Trophoblast cell (in vitro differentiated cells and primary cell): ENCODE data around the gene NINJ2.

ENCODE experiments used
- DNase-seq, 2 donors: peaks; one replicate each; pipeline ENCODE4 v3.0.0-alpha.2; 2016
- H2AFZ ChIP-seq: 2 replicates; pipeline ENCODE4 v1.6.1; 2013; ENCODE audit warnings: low read length, moderate library complexity, mild to moderate bottlenecking; ENCODE audit not compliant: insufficient read depth, poor library complexity
- H2AK5ac ChIP-seq: 2 replicates; pipeline ENCODE4 v1.6.1; 2013; ENCODE audit warnings: mild to moderate bottlenecking, low read length
- H2BK120ac ChIP-seq: 2 replicates; pipeline ENCODE4 v1.6.1; 2013; ENCODE audit warnings: low read length, mild to moderate bottlenecking, moderate library complexity; ENCODE audit not compliant: insufficient read depth, poor library complexity
- H2BK12ac ChIP-seq: 2 replicates; pipeline ENCODE4 v1.6.1; 2013; ENCODE audit warnings: mild to moderate bottlenecking, low read length, moderate library complexity
- H2BK5ac ChIP-seq: 2 replicates; pipeline ENCODE4 v1.6.1; 2013; ENCODE audit warnings: low read length, low read depth, moderate library complexity, mild to moderate bottlenecking; ENCODE audit not compliant: poor library complexity
- H3K14ac ChIP-seq: 2 replicates; pipeline ENCODE4 v1.6.1; 2013; ENCODE audit warnings: mild to moderate bottlenecking, low read length
- H3K18ac ChIP-seq: 2 replicates; pipeline ENCODE4 v1.6.1; 2013; ENCODE audit warnings: mild to moderate bottlenecking, low read length
- H3K23ac ChIP-seq: 2 replicates; pipeline ENCODE4 v1.6.1; 2013; ENCODE audit warnings: low read length
- H3K27ac ChIP-seq: 2 replicates; pipeline ENCODE4 v1.5.1; 2013; ENCODE audit warnings: low read depth, mild to moderate bottlenecking, inconsistent platforms, low read length, moderate library complexity
- H3K27me3 ChIP-seq: 2 replicates; pipeline ENCODE4 v1.6.1; 2013; ENCODE audit warnings: inconsistent platforms, mild to moderate bottlenecking, low read length, moderate library complexity; ENCODE audit not compliant: insufficient read depth
- H3K36me3 ChIP-seq, 2 experiments: 1 replicate in 1 of 2; 2 replicates in 1 of 2; pipeline ENCODE4 v1.6.1; 2013; ENCODE audit warnings: low read length in 2 of 2, mild to moderate bottlenecking in 2 of 2, moderate library complexity in 1 of 2; ENCODE audit not compliant: insufficient read depth in 2 of 2, control insufficient read depth in 1 of 2
- H3K4ac ChIP-seq: 2 replicates; pipeline ENCODE4 v1.6.1; 2013; ENCODE audit warnings: low read depth, mild to moderate bottlenecking, low read length, moderate library complexity
- H3K4me1 ChIP-seq, 2 experiments: 1 replicate in 1 of 2; 2 replicates in 1 of 2; pipeline ENCODE4 v1.6.1; 2013; ENCODE audit warnings: low read length in 2 of 2, mild to moderate bottlenecking in 2 of 2, moderate library complexity in 1 of 2; ENCODE audit not compliant: insufficient read depth in 2 of 2, control insufficient read depth in 1 of 2
- H3K4me2 ChIP-seq: 2 replicates; pipeline ENCODE4 v1.6.1; 2013; ENCODE audit warnings: inconsistent platforms, mild to moderate bottlenecking, low read length, moderate library complexity
- H3K4me3 ChIP-seq: 2 replicates; pipeline ENCODE4 v1.5.1; 2013; ENCODE audit warnings: mild to moderate bottlenecking, low read depth, low read length, inconsistent platforms
- H3K79me1 ChIP-seq: one replicate; pipeline ENCODE4 v1.6.1; 2013; ENCODE audit warnings: low read length
- H3K79me2 ChIP-seq: 2 replicates; pipeline ENCODE4 v1.6.1; 2013; ENCODE audit warnings: low read length, mild to moderate bottlenecking; ENCODE audit not compliant: control insufficient read depth, insufficient read depth, poor library complexity
- H3K9ac ChIP-seq: 2 replicates; pipeline ENCODE4 v1.6.1; 2013; ENCODE audit warnings: mild to moderate bottlenecking, low read length
- H3K9me3 ChIP-seq: 2 replicates; pipeline ENCODE4 v1.6.1; 2013; ENCODE audit warnings: low read depth, mild to moderate bottlenecking, control low read depth, inconsistent platforms, low read length; ENCODE audit not compliant: insufficient read depth
- H4K12ac ChIP-seq: 2 replicates; pipeline ENCODE4 v1.6.1; 2013; ENCODE audit warnings: low read depth, mild to moderate bottlenecking, low read length, moderate library complexity
- H4K8ac ChIP-seq: 2 replicates; pipeline ENCODE4 v1.6.1; 2013; ENCODE audit warnings: low read depth, mild to moderate bottlenecking, low read length, moderate library complexity
- H4K91ac ChIP-seq: one replicate; pipeline ENCODE4 v1.6.1; 2013; ENCODE audit warnings: low read depth, mild to moderate bottlenecking, low read length, moderate library complexity
- WGBS: extraction: QIAGEN DNeasy Blood & Tissue Kit; methylation state at CpG from one replicate; pipeline ENCODE4 v1.1.7; 2013; ENCODE audit warnings: missing lambda C conversion rate; ENCODE audit not compliant: insufficient read length, insufficient coverage; ENCODE audit errors: extremely low coverage; 5-methylcytosine and 5-hydroxymethylcytosine counted together

The NINJ2 gene

GRCh38 chr12:565161-565560 is 98.1 kb downstream of the NINJ2 start:
- Histone ChIP-seq H3K79me1 (peaks cover 4% of the 10 kb centered on the region), H2BK12ac (no peak overlapping the region), H3K4me1 (no peaks in the 10 kb centered on the region), H2AFZ (no peak overlapping the region), H3K9me3 (peaks cover 2% of the 10 kb centered on the region), H3K14ac (no peak overlapping the region), H3K4me3 (no peak overlapping the region), H3K23ac (no peak overlapping the region), H2AK5ac (no peak overlapping the region), H4K12ac (no peak overlapping the region), H4K91ac (no peak overlapping the region), H3K9ac (no peak overlapping the region), H3K79me2 (no peaks in the 10 kb centered on the region), H3K36me3 (no peaks in the 10 kb centered on the region), H3K18ac (no peak overlapping the region), H3K27ac (no peak overlapping the region), H3K4me2 (no peak overlapping the region), H3K27me3 (no peaks in the 10 kb centered on the region), H2BK120ac (no peak overlapping the region), H2BK5ac (no peak overlapping the region), H4K8ac (no peak overlapping the region), H3K4ac (no peak overlapping the region)
- DNase-seq: no peak
- whole genome bisulfite sequencing: no CpG with 5 or more reads among the region's 8 CpGs

- Histone ChIP-seq H2BK120ac (no peak overlapping the region), H2AK5ac (no peak overlapping the region), H3K27ac (no peak overlapping the region), H3K4me3 (no peak overlapping the region), H2BK5ac (no peak overlapping the region), H3K36me3 (no peaks in the 10 kb centered on the region), H4K8ac (no peak overlapping the region), H2AFZ (no peak overlapping the region), H3K9me3 (peaks cover 2% of the 10 kb centered on the region), H3K23ac (no peak overlapping the region), H4K12ac (no peak overlapping the region), H3K4me2 (no peak overlapping the region), H3K4ac (no peak overlapping the region), H3K14ac (no peak overlapping the region), H4K91ac (no peak overlapping the region), H3K9ac (no peak overlapping the region), H3K4me1 (no peaks in the 10 kb centered on the region), H2BK12ac (no peak overlapping the region), H3K79me1 (no peaks in the 10 kb centered on the region), H3K27me3 (no peaks in the 10 kb centered on the region), H3K18ac (no peak overlapping the region), H3K79me2 (no peaks in the 10 kb centered on the region)
- WGBS: no CpG with 5 or more reads among the region's 7 CpGs
- DNase-seq: no peak
Observed at GRCh38 chr12:563787-564298, 99.4 kb downstream of the NINJ2 start.

GRCh38 chr12:563250-563781 is 99.9 kb downstream of the NINJ2 start:
- Histone ChIP-seq H2BK12ac (no peak overlapping the region), H3K23ac (no peak overlapping the region), H3K9me3 (peaks cover 2% of the 10 kb centered on the region), H2AFZ (no peak overlapping the region), H4K12ac (no peak overlapping the region), H3K14ac (no peak overlapping the region), H3K4me2 (no peak overlapping the region), H4K8ac (no peak overlapping the region), H3K4me3 (no peak overlapping the region), H3K9ac (no peak overlapping the region), H4K91ac (no peak overlapping the region), H3K36me3 (no peaks in the 10 kb centered on the region), H2AK5ac (no peak overlapping the region), H3K27me3 (no peaks in the 10 kb centered on the region), H3K79me2 (no peaks in the 10 kb centered on the region), H3K27ac (no peak overlapping the region), H2BK120ac (no peak overlapping the region), H3K79me1 (no peaks in the 10 kb centered on the region), H2BK5ac (no peak overlapping the region), H3K18ac (no peak overlapping the region), H3K4me1 (no peaks in the 10 kb centered on the region), H3K4ac (no peak overlapping the region)
- no CpG with 5 or more reads among the region's 8 CpGs for WGBS
- DNase-seq: no peak

GRCh38 chr12:562634-563033 is 100.6 kb downstream of the NINJ2 start:
- Histone ChIP-seq H3K23ac (no peak overlapping the region), H4K8ac (no peak overlapping the region), H3K27ac (no peak overlapping the region), H3K9ac (no peak overlapping the region), H4K91ac (no peak overlapping the region), H2BK12ac (no peak overlapping the region), H3K4me2 (no peak overlapping the region), H2BK5ac (no peak overlapping the region), H3K14ac (no peak overlapping the region), H2AFZ (no peak overlapping the region), H3K79me2 (no peaks in the 10 kb centered on the region), H4K12ac (no peak overlapping the region), H3K18ac (no peak overlapping the region), H3K79me1 (no peaks in the 10 kb centered on the region), H3K27me3 (no peaks in the 10 kb centered on the region), H3K4me3 (no peak overlapping the region), H2AK5ac (no peak overlapping the region), H3K4ac (no peak overlapping the region), H3K36me3 (no peaks in the 10 kb centered on the region), H3K4me1 (no peaks in the 10 kb centered on the region), H2BK120ac (no peak overlapping the region), H3K9me3 (peaks cover 2% of the 10 kb centered on the region)
- no peak for DNase-seq
- WGBS: no CpG with 5 or more reads among the region's 12 CpGs
